GM19438 (cell line): ENCODE data around the gene ST6GALNAC3.

Experiments used
- ATAC-seq: cut with Tn5 transposase; IDR thresholded peaks from one replicate; pipeline ENCODE4 v1.9.1; 2021; ENCODE audit warnings: low read depth; ENCODE audit not compliant: unreplicated experiment

Gene ST6GALNAC3

GRCh38 chr1:76668046-76668445 lies 593.5 kb downstream of the ST6GALNAC3 start:
- peak; percentile 100 for ATAC-seq

GRCh38 chr1:76669131-76669530 lies 594.6 kb downstream of the ST6GALNAC3 start:
- no peak for ATAC-seq

GRCh38 chr1:76669624-76670315 lies 595.2 kb downstream of the ST6GALNAC3 start:
- ATAC-seq, result no peak

GRCh38 chr1:76674689-76675210 lies 600.2 kb downstream of the ST6GALNAC3 start:
- no peak for ATAC-seq

GRCh38 chr1:76677416-76678405 lies 603.2 kb downstream of the ST6GALNAC3 start:
- ATAC-seq, result peak; percentile 48

GRCh38 chr1:76679534-76680152 lies 605.1 kb downstream of the ST6GALNAC3 start:
- ATAC-seq, result no peak

GRCh38 chr1:76680651-76681050 lies 606.1 kb downstream of the ST6GALNAC3 start:
- no peak for ATAC-seq

GRCh38 chr1:76682138-76682537 lies 607.6 kb downstream of the ST6GALNAC3 start:
- ATAC-seq, result no peak
